ENCODE measurements around the gene SLC9A1.

The SLC9A1 gene

DNA sequence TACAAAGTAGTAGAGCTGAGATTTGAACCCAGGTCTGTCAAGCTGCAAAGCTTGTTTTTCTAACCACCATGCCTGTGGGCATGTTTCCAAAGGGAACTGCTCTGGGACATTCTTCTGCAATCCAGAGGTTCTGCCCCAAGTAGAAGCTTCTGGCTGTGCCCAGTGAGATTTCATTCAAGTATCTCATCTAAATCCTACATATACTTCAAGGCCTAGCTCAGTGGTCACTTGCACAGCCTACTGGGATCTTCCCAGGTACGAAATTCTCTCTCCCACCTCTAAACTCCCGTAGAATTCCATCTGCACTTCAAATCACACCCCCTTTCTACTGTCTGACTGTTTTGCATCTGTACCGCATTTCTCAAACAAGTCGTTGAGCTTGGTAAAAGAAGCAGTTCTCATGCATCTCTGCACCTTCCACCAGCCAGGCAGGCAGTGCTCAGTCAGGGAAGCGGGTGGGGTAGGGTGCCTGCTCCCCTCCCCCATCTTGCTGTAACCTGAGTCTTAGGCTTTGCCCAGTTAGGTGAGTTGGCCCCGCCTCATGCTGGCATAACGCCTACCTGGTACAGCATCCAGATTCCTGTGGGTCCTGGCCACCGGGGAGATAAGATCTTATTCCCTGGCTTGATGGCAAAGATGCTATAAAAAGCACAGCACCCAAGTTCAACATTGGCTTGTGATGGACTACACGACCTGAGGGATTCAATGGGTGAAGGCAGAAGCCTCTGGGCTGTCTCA is 13.5 kb downstream of the SLC9A1 start:
- TF ChIP-seq, protein P1, sequence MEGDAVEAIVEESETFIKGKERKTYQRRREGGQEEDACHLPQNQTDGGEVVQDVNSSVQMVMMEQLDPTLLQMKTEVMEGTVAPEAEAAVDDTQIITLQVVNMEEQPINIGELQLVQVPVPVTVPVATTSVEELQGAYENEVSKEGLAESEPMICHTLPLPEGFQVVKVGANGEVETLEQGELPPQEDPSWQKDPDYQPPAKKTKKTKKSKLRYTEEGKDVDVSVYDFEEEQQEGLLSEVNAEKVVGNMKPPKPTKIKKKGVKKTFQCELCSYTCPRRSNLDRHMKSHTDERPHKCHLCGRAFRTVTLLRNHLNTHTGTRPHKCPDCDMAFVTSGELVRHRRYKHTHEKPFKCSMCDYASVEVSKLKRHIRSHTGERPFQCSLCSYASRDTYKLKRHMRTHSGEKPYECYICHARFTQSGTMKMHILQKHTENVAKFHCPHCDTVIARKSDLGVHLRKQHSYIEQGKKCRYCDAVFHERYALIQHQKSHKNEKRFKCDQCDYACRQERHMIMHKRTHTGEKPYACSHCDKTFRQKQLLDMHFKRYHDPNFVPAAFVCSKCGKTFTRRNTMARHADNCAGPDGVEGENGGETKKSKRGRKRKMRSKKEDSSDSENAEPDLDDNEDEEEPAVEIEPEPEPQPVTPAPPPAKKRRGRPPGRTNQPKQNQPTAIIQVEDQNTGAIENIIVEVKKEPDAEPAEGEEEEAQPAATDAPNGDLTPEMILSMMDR (IDR thresholded peaks at IDR 0.05; ENCODE audit: borderline replicate concordance, insufficient read depth, low read depth, low read length): no peak
- no peak overlapping the region for H3K4me3 ChIP-seq (ENCODE audit: low read depth, low read length)

DNA sequence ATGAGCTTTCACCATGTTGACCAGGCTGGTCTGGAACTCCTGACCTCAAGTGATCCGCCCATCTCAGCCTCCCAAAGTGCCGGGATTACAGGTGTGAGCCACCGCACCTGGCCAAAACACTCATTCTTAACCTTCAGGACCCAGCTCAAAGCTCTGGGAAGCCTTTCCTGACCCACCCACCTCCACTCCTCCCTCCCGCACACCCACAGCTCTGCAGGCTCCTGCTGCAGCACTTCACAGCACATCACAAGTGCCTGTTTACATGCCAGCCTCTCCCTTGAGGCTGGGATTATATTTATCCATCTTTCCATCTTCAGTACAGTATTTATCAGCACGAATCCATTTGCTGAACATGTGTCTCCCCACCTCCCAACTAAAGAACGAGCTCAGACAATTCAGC is 14.9 kb downstream of the SLC9A1 start:
- TF ChIP-seq, protein P1 (IDR thresholded peaks at IDR 0.05; ENCODE audit: borderline replicate concordance, insufficient read depth, low read depth, low read length): no peak
- no peak overlapping the region for H3K4me3 ChIP-seq (ENCODE audit: low read depth, low read length)

DNA sequence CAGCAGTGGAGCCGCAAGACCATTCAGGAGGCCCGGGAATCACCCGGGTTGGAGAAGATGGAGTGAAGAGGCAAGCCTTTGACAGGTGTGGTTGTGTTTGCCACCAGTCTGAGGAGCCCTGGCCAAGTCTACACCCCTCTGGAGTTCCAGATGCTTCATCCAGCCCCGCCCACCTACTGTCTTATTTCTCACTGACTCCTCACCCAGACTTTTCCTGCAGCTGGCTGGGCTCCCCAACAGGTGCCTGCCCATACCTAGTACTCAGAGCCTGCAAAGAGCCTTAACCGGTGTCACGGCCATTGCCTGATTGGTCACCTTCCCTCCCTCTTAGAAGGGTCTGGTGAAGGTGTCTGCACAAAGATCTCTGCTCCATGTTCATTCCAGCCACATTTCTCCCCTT is 16.0 kb downstream of the SLC9A1 start:
- H3K4me3 ChIP-seq (ENCODE audit: low read depth, low read length): no peak overlapping the region
- TF ChIP-seq, protein P1 (IDR thresholded peaks at IDR 0.05; ENCODE audit: borderline replicate concordance, insufficient read depth, low read depth, low read length): no peak

GRCh38 chr1:27138368-27138767 is 16.6 kb downstream of the SLC9A1 start:
- TF ChIP-seq, protein P1 (IDR thresholded peaks at IDR 0.05; ENCODE audit: borderline replicate concordance, insufficient read depth, low read depth, low read length): no peak
- no peak overlapping the region for H3K4me3 ChIP-seq (ENCODE audit: low read depth, low read length)

DNA sequence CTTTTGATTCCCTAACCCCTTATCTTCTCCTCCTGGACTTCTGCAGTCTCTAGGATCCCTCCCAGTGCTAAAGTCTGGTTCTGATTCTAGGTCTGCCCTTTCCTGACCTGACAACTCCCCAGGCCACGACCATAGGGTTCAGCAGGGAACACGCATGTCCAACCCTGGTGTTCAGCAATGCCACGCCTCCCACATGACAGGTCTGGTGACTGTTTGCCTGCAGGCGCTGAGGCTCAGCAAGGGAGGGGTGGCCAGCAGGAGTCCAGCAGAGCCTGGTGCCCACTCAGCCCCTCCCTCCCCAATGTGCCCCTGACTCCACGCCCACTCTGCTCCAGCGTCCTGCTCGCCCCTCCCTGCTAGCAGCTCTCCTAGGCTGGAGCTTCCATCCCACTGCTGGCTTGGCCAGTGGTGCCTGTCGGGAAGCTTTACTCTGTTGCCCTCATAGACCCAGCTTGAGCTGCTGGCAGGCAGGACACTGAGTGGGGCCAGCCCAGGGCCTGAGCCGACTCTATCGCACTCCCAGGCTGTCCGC is 17.3 kb downstream of the SLC9A1 start:
- TF ChIP-seq, protein P1 (IDR thresholded peaks at IDR 0.05; ENCODE audit: borderline replicate concordance, insufficient read depth, low read depth, low read length): no peak
- no peak overlapping the region for H3K4me3 ChIP-seq (ENCODE audit: low read depth, low read length)

GRCh38 chr1:27136998-27137542 is 17.9 kb downstream of the SLC9A1 start:
- no peak overlapping the region for H3K4me3 ChIP-seq (ENCODE audit: low read depth, low read length)
- TF ChIP-seq, protein P1 (IDR thresholded peaks at IDR 0.05; ENCODE audit: borderline replicate concordance, insufficient read depth, low read depth, low read length): no peak

DNA sequence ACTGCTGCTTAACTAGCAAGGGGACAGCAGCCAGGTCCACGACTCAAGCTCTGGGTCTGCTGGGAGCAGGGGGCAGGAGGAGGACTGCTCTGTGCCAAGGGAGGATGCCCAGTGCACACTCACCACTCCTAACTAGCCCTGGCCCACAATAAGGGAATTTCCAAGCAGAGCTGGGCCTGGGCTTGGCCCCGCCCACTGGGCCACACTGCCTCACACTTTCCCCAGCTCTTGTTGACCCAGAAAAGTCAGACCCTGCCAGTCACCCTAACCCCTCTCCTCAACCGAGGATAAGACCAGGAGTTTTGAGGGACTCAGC is 18.7 kb downstream of the SLC9A1 start:
- TF ChIP-seq, protein P1 (IDR thresholded peaks at IDR 0.05; ENCODE audit: borderline replicate concordance, insufficient read depth, low read depth, low read length): no peak

More for the DNA sequence above, 18.7 kb downstream of the SLC9A1 start:
- no peak overlapping the region for H3K4me3 ChIP-seq (ENCODE audit: low read depth, low read length)
